Measurements from ENCODE around the gene DYNC2H1.

The DYNC2H1 gene

DNA sequence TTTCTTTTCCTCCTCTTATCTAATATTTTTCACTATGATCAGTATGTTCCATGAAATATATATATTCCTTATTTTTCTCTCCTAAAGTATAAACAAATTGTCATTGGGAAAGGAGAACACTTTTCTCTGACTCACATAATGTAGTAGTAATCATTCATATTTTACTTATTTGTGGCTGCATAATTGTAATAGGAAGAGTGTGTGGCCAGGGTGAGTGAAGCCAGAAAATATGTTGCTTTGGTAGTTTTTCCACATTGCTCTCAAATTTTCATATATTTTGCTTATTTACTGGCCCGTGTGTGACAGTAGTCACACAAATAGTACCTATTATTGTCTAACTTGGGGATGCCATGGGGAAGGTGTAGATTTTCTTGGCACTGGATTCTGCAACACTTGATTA, 172.1 kb downstream of the DYNC2H1 start:
- DNase-seq = no peak

DNA sequence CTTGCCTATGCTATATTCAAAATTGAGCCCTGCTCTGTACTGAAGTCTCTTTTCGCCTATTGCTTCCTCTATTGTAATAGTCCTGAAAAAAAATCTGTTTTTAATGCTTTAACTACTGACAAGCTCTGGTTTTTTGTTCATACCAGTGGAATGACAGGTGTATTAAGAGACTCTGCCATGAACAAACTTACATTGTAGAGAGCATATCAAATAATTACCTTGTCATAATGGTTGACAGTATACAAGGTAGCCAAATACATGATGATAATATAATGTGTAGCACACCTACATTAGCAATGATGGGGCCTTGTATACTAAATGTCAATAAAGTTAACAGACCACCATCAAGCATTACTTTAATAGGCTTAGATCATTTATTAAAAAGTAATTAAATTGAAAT, 175.0 kb downstream of the DYNC2H1 start:
- no peak for DNase-seq

DNA sequence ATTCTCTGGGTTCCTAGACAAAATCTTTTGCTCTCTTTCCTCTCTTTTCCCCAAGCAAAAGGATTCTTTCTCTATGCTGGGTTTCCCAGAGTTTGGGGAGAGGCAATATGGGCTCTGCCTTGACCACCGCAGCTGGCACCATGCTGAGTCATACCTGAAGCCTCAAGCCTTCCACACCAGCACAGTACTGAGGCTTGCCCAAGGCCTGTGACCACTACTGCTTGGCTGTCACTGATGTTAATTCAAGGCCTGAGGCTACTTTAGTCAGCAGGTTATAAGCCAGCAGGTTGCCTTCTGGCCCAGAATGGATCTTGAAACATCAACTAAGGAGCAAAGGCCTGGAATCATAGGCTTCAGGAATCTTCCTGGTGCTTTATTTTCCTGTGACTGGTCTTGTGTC, 185.3 kb downstream of the DYNC2H1 start:
- DNase-seq = no peak

DNA sequence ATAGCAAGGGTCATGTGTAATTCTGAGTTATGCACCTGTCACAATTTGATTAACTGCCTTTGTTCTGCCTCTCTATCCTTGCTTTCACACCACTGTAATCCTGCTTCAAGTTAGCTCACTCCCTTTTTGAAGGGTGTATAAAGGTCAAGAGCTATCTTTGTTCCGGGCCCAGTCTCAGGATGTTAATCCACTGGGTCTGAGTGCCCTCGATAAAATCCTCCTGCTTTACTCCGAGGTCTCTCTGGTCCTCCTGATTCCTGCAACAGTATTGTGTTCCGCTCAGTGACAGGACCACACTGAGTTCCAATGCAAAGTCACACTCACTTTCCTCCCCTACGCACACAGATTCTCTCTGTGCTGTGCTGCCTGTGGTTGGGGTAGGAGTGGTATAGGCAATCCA, 186.5 kb downstream of the DYNC2H1 start:
- DNase-seq = no peak

DNA sequence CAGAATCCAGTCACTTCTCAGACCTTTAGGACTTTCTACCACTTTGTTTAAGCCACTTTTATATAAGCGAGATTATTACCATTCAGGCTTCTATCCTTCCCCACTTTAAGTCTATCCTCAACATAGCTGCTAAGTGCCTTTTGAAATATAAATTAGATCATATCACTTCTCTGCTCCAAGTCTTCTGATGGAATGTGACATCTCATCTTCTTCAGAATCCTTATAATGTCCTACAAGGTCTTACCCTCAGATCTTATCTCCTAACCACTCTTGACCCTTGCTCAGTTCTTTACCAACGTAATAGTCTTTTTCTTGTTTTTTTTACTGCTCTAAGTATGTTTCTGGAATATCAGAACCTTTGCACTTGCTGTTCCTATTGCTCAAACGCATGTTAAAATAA, 188.7 kb downstream of the DYNC2H1 start:
- DNase-seq = no peak

DNA sequence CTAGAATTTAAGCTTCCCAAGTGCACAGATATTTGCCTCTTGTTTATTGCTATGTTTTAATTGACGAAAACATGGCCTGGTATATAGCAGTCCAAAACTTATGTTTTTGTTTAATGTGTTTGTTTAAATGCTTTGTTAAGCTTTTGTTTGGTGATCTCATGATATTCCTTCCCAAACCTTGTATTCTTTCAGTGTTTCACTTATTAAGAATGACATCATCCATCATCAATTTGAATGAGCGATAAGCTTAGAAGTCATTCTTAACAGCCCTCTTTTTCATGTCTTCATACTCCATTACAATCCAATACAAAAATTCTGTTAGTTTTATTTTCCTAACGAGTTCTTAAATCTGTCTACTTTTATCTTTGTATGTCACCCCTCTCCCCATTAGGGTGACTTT, 206.0 kb downstream of the DYNC2H1 start:
- no peak for DNase-seq

DNA sequence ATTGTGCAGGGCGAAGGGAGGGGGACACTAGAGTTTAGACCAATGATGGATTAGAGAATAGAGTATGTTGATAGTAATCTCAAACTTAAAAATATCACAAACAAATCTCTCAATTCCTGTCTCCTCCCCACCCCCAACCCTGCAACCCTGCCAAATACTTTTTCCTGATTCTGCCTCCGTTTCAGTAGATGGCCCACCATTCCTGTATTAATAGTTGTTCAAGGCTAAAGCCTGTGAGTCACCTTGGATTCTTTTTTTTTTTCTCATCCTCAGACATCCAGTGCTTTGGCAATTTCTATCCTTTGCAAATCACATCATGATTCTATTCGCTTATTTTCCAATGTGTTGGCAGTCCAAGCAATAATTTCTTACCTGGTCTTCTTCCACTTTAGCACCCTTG, 207.9 kb downstream of the DYNC2H1 start:
- no peak for DNase-seq

DNA sequence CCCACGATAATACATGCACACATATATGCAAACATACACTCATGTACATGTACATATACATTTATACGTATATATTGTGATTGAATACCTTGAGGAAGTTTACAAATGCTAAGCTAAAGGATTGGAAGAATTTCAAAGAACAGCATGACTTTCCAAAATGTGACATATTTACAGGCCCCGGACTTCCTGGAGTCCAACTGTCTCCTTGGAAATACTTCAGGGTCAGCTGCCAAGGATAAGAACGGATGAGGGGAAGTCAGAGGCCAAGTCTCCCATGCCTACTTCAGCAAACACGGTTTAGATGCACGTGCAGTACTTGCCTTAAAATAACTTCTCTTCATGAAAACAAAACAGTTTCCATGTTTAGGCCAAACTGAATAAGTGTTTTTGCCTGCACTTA, 213.6 kb downstream of the DYNC2H1 start:
- DNase-seq = no peak

DNA sequence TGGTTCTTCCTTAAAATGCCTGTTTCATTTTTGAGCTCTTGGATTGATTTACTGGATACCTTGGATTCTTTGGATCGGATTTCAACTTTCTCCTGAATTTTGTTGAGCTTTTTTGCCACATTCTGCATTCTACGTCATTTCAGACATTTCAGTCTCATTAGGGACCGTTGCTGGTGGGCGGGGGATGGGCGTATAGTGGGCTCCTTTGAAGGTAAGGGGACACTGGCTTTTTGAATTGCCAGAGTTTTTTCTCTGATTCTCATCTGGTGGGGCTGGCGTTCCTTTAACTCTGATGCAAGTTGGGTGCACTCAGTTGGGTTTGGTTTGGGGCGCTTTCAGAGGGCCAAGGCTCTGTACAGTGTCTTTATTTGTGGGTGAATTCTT, 216.5 kb downstream of the DYNC2H1 start:
- DNase-seq = no peak

DNA sequence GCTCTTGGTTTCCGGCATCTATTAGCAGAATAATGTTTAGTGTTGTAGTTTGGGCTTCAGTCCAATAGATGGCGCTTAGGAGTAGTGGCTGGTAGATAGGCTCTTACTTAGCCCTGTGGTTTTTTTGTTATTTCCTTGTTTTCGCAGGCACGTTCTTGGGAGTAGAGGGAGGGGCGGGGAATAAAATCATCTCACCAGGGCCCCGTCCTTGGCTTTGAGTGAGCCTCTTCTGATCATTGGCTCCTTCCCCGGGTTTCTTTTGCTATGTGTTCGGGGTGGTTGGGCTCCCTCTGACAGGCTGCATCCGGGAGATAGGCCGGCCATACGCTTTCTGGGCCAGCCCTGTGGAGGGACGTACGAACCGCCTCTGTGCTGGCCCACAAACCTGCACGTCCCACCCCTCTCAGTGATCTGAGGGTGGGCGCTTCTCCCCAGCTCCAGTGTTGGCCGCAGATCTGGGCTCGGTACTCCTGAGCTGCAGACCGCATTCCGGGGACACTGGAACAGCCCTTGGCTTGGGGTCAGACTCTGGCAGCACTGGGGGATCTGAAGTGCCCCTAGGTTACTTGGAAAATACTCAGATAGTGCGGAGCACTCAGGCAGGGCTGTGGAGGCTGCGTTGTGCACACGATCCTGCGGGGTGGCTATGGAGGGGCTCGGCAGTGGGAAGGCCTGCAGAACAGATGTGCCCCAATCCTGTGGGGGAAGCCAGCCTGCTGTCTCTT, 217.0 kb downstream of the DYNC2H1 start:
- peak; percentile 8 to 70 for DNase-seq

DNA sequence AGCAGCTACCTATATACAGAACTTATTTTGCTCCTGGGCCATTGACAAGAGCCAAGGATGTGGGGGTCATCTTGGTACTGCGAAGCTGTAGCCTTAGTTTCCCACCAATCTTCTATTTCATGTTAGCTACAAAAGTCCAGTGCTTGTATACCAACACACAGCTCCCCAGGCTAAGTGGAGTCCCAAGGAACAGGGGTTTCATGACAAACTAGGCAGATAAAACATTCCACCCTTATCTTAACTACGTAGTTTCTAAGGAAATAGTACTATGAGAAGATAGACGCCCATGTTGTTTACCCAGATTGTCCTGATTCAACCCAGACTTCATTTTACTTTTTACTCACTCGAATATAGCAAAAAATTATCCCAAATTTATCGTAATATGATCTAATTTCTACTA, 218.5 kb downstream of the DYNC2H1 start:
- no peak for DNase-seq

DNA sequence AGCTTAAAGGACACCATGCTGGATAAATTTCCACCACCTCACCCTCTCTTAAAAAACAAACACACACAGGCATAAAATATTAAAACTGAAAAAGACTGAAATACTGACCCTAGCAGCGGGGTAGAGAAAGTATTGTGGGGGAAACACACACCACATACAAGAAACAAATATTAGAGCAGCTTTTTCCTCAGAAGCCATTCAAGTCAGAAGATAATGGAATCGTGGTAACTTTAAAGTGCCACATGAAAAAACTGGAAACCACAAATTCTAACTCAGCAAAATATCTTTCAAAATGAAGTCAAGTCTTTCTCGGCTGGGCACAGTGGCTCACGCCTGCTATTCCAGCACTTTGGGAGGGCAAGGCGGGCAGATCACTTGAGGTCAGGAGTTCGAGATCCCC, 223.2 kb downstream of the DYNC2H1 start:
- no peak for DNase-seq

DNA sequence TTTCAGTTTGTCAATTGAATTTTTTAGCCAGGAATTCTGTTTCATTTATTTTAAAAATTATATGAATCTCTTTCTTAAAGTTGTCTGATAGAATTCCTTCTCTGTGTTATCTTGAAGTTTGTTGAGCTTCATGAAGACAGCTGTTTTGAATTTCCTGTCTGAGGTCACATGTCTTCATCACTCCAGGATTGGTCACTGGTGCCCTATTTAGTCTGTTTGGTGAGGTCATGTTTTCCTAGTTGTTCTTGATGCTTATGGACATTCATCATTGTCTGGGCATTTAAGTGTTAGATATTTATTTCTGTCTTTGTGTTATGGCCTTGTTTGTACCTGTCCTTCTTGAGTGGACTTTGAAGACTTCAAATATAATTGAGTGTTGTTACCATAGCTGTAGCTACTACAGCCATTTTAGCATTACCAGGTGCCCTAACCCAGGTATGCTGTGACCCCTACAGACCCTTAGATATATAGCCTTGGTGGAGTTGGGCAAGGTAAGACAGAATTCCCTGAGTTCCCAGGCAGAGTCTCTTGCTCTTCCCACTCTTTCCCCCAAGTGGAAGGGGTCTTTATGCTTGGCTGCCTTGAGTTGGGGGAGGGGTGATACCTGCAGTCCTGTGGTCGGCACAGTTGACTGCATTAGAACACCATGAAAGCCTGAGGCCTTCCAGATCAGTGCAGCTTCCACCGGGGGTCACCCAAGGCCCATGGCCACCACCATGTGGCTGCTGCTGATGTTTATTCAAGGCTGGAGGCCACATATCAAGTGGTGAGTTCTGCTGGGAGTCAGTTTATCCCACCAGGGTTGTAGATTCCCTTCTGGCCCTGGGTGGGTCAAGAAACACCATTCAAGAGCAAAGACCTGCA, 229.6 kb downstream of the DYNC2H1 start:
- DNase-seq = no peak

DNA sequence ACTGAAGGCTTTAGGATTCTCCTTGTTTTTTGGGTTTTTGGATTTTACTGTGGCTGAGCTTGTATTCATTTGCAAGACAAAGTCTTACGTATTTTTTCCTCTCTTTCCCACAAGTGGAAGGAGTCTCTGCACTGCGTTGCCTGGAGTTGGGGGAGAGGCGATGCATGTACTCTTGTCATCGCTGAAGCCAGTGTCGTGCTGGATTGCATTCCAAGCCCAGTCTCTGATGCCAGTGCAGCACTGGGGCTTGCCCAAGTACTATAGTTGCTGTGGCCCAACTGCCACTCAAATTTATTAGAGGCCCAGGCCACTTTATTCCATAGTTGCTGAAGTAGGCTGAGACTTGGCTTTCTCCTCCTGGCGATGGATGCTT, 230.2 kb downstream of the DYNC2H1 start:
- no peak for DNase-seq

DNA sequence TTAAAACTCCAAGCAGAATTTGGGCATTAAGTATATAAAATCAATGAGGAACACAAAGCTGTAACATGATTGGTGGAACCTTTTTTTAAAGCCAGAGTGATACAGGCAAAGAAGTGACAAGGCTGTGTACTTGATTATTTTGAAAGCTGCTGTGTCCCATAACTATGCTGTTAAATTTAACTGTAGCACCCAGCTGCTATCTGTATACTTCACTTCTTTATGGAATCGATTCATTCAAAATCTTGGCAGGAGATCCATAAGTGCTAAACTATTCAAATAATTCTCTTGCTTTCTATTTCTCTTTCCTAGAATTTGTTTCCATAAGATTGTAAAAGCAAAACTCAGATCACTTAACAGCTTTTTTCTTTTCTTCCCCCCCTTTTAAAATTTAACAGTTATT, 231.7 kb downstream of the DYNC2H1 start:
- no peak for DNase-seq

DNA sequence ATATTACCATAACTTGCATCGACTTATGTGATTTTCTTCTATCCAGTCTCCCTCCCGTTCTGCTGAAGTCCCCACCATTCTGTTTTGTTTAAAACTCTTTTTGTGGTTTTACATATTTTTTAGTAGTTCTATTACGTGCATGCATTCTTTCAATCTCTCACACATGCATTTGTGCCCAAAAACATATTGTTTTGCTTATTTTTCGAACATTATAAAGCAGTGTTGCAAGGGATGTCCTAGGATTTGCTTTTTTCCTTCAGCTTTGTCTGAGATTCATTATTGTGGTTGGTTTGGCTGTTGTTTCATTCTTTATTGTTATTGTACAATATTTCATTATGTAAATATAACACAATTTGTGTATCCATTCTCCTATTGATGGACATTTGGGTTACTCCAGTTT, 235.7 kb downstream of the DYNC2H1 start:
- DNase-seq = no peak

DNA sequence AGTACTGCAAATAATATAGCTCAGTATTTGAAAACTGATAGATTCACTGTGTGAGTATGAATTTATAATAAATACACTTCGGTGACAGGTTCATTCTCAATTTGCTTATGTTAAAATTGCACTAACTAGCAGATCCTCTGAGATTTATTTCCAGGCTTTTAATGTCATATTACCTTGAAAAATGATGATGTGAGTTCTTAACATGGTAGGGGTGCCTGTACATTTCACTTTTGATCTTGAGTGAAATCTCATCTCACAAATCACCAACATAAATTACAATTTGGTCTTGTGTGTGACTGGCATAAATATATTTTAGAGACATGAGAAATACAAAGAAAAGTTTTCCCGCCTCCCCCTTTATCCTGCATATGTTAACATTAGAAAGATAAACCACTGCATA, 240.4 kb downstream of the DYNC2H1 start:
- no peak for DNase-seq

DNA sequence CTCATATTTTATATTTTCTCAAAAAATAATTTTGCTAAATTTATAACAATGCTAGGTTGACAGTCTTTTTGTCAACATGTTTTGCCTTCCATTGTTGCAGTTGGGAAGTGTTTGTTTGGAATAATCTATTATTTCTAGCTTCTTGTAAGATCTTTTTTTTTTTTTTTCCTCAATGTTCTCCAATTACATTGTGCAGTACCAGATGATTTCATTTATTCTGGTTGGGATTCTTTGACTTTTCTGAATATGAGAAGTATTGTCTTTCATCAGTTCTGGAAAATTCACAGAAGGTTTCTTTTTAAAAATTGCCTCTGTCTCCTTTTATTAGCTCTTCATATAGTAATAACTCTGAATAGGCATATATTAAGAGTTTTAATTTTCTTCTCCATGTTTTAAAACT, 245.4 kb downstream of the DYNC2H1 start:
- no peak for DNase-seq

DNA sequence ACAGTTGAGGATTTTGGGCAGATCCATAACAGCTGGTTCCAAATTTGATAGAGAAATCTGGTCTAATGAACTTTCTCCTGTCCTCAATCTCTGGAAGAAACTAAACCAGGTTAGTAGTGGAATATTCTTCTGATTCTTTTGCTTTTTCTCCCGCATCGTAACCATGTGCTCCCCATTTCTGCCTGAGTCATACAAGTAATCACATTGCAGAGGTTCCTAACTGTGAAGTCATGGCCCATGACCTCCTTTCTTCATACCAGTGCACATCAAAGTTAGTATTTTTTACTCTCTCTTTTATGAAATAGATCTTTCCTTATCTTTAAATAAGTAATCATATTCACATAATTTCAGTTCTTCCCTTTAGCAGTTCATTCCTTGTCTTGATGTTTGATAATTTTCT, 249.0 kb downstream of the DYNC2H1 start:
- no peak for DNase-seq

DNA sequence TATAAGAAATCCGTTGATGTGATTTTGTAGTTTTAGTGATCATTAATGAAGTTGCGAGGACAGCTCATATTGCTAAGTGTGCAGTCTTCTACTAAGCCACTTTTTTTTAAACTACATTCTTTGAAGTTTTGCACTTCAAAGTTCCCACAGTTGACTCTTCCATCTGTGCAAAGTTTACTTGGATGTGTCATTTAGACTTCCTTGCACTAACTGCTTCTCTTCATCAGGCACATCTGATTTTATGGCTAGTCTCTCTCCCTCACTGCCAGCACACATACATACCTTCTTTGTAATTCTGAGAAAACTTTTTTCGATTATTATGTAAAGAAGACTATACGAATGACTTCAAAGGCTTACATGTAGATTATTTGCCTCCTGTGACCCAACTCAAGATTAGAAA, 250.0 kb downstream of the DYNC2H1 start:
- DNase-seq = no peak

DNA sequence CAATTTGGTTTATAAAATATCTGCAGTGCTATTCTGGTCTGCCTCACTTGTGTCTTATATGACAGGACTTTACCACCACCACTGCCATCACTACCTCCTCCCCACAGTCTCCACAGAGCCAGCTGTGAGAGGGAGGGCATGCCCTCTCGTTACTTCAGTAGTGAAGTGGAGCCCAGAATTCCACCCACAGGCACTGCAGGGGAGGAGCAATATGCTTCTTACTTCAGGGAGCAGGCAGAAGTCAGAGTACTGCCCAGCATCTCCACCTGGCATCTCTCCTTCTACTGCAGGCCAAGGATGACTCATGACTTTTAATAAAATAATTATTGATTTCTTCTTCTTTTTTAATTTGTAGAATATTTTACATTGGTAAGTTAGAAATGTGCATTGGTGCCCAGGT, 255.5 kb downstream of the DYNC2H1 start:
- DNase-seq = no peak

DNA sequence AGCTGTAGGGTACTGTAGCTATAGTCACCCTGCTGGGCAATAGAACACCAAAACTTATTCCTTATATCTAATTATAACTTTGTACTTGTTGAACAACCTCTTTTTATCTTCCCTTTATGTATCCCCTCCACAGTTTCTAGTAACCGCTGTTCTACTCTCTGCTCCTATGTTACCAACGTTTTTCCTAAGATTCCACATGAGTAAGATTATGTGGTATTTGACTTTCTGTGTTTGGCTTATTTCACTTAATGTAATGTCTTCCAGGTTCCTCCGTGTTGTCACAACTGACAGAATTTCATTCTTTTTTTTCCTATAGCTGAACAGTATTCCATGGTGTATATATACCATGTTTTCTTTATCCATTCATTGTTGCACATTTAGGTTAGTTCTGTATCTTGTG, 258.4 kb downstream of the DYNC2H1 start:
- DNase-seq = no peak

DNA sequence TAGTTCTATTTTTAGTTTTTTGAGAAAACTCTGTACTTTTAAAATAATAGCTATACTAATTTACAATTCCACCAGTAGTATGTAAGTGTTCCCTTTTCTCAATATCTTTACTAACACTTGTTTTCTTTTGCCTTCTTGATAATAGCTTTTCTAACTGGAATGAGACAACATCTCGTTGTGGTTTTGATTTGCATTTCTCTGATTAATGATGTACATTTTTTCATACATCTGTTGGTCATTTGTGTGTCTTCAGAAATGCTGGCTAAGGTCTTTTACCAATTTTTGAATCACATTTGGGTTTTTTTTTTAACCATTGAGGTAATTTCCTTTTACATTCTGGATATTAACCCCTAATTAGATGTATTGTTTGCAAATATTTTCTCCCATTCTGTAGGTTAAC, 258.9 kb downstream of the DYNC2H1 start:
- no peak for DNase-seq

DNA sequence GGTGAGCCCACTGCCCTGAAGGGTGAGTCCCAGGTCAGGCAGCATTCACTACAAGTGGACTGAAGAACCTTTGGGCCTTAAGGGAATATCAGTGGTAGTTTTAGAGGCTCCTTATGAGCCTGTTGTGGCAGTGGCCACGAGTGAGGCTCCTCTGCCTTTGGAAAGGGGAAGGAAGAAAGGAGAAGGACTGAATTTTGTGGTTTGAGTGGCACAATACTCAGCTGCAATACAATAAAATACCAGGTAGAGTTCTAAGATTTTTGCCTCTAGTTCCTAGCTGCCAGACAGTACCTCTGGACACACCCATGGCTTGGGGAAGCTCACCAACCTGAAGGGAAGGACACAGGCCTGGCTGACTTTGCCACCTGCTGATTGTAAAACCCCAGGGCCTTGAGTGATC, 260.9 kb downstream of the DYNC2H1 start:
- DNase-seq = no peak

DNA sequence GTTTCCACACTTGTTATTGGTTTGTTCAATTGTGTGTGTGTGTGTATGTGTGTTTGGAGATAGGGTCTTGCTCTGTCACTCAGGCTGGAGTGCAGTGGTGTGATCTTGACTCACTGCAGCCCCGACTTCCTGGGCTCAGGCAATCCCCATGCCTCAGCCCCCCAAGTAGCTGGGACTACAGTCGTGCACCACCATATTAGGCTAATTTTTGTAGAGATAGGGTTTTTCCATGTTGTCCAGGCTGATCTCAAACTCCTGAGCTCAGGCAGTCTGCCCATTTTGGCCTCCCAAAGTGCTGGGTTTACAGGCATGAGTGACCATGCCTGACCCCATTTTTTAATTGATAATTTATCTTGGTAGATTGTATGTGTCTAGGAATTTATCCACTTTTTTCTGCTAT, 263.7 kb downstream of the DYNC2H1 start:
- DNase-seq = no peak

Measured in CD4-positive, alpha-beta T cell treated with Interferon alpha-2 for 1 hour (primary cell).